Pancreas (tissue), 10 donors: ENCODE results near the gene C6orf136. TPM values are rescaled to one million over a fixed set of nuclear protein-coding genes. Genes with fewer than 3 reads are reported as not detected.
A peak's percentile ranks its signal among the peaks of the same experiment; 100 is the strongest.

Experiments used
- ATAC-seq, 4 donors: fragments of 200-7000 bp; cut with Tn5 transposase; one replicate each; pipeline versions ENCODE4 v1.8.0 to v1.9.1; 2020; ENCODE audit warnings: mild to moderate bottlenecking in 4 of 4, moderate library complexity in 4 of 4
- DNase-seq, 6 donors: peaks; one replicate each; pipeline ENCODE4 v3.0.0-alpha.2; 2020
- FAIRE-seq: peaks from 2 replicates; lab custom pipeline; 2012; peaks lifted over from hg19 to GRCh38; lab: Jason Lieb, UNC
- H3K27ac ChIP-seq, 4 donors: fragments of 200-600 bp; sonication (generic); 1 replicate in 3 of 4; 2 replicates in 1 of 4; pipeline versions ENCODE4 v1.5.0 to v1.8.0; 2020
- H3K27me3 ChIP-seq, 4 donors: fragments of 200-600 bp; one replicate each; pipeline ENCODE4 v1.8.0; 2021
- H3K36me3 ChIP-seq, 3 donors: fragments of 200-600 bp; sonication (generic) in 1 of 3; one replicate each; pipeline versions ENCODE4 v1.5.0 to v1.8.0; 2020 to 2021
- H3K4me1 ChIP-seq, 3 donors: fragments of 200-600 bp; one replicate each; pipeline ENCODE4 v1.8.0; 2021
- H3K4me3 ChIP-seq, 4 donors: fragments of 200-600 bp; sonication (generic) in 2 of 4; one replicate each; pipeline versions ENCODE4 v1.5.0 to v1.8.0; 2020 to 2021
- H3K9me3 ChIP-seq, 4 donors: fragments of 200-600 bp; one replicate each; pipeline ENCODE4 v1.8.0; 2021
- CTCF ChIP-seq, 4 donors: fragments of 200-600 bp; sonication (generic) in 3 of 4; IDR thresholded peaks; one replicate each; pipeline versions ENCODE4 v1.5.0 to v1.8.0; 2021; ENCODE audit warnings: antibody characterized with exemption in 4 of 4
- whole genome bisulfite sequencing, 2 donors: extraction: QIAGEN DNeasy Blood & Tissue Kit; methylation state at CpG; one replicate each; pipeline ENCODE4 v1.1.7; 2013; 5-methylcytosine and 5-hydroxymethylcytosine counted together
- intact Hi-C, 3 donors: fragments of 100-400 bp; cut with DNase I; formaldehyde crosslinking; loops; one replicate each; pipeline versions ENCODE4 v1.11.1 to v1.14.2; 2022
- polyA plus RNA-seq, 2 donors: library from polyadenylated mRNA; stranded (reverse); fragments of 200-250 nt; gene quantifications; one replicate each; pipeline ENCODE4 v1.2.3, GENCODE V29; 2013
- total RNA-seq, 6 donors: library from RNA; stranded (reverse); fragmentation: NEBNext Ultra II Directional in 4 of 6; extraction: Animal tissue kit (Norgen Biotek cat#: 25700) in 4 of 6; gene quantifications; one replicate each; pipeline versions ENCODE4 v1.2.1 to v1.2.4, GENCODE V29; 2021 to 2023
- donor health status: healthy with polysubstance abuse.
- donor health status: DM: no; HTN: no; CAD: no; lungs with moderate emphysema.
- donor health status: DM: no; HTN: no; CAD: no.
- donor health status: control.
- donor health status: control.
- donor health status: Bipolar disorder and iron deficiency.
- donor health status: DM: yes; HTN: yes; CAD: no.
- donor health status: DM: no; HTN: no; CAD: no.
- donor health status: DM: no; HTN: no; CAD: no.
- donor health status: DM: yes; HTN: yes; CAD: no.

Gene C6orf136
- total and polyA plus RNA-seq, 8 donors, result 7.9 to 57.1 (median 11.7) TPM

DNA sequence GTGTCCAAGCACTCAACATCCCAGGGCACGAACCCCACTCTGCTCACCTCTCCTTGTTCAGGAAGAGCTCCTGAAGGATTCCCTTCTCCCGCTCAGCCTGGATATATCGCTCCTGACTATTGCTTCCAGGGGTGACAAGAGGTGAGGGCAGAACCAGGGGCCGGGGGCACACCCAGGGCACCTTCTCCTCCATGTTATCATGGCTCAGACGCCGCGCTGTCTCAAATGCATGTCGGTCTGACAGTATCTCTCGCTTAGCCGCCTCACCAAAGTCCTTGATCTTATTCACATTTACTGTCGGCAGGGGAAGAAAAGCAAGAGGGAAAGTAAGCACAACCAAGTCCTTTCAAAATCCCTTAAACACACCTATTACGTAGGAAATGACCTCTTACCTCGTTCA is 43.0 kb upstream of the C6orf136 start:
- WGBS, 2 donors, result 86 to 87% methylated on average over 13 of the region's 13 CpGs
- H3K27ac ChIP-seq, result no peak overlapping the region
- no peaks in the 10 kb centered on the region for H3K27me3 ChIP-seq
- intact Hi-C loops, result no loop called here
- no peaks in the 10 kb centered on the region for H3K9me3 ChIP-seq
- TF ChIP-seq CTCF (IDR thresholded peaks at IDR 0.05), result no peak
- DNase-seq, result peak in 1 of 6 donors; percentile 18
- H3K4me3 ChIP-seq, result no peak overlapping the region
- no peak for FAIRE-seq
- no peak for ATAC-seq
- no peaks in the 10 kb centered on the region for H3K4me1 ChIP-seq
- peaks cover 42 to 81% (median 63%) of the 10 kb centered on the region in 3 donors for H3K36me3 ChIP-seq

- H3K36me3 ChIP-seq, result peaks cover 14 to 47% (median 16%) of the 10 kb centered on the region in 3 donors
- DNase-seq (no peak), FAIRE-seq (no peak), ATAC-seq (no peak)
- H3K9me3 ChIP-seq, result no peaks in the 10 kb centered on the region
- no peaks in the 10 kb centered on the region for H3K27me3 ChIP-seq
- 52 to 60% methylated on average over 4 of the region's 4 CpGs for WGBS, 2 donors
- intact Hi-C loops, result no loop called here
- peaks cover 18 to 38% (median 32%) of the 10 kb centered on the region in 3 donors for H3K4me1 ChIP-seq
- no peak for TF ChIP-seq CTCF (IDR thresholded peaks at IDR 0.05)
- no peak overlapping the region for H3K4me3 ChIP-seq
- no peak overlapping the region for H3K27ac ChIP-seq
Observed at GRCh38 chr6:30610065-30610464, 36.9 kb upstream of the C6orf136 start.

DNA sequence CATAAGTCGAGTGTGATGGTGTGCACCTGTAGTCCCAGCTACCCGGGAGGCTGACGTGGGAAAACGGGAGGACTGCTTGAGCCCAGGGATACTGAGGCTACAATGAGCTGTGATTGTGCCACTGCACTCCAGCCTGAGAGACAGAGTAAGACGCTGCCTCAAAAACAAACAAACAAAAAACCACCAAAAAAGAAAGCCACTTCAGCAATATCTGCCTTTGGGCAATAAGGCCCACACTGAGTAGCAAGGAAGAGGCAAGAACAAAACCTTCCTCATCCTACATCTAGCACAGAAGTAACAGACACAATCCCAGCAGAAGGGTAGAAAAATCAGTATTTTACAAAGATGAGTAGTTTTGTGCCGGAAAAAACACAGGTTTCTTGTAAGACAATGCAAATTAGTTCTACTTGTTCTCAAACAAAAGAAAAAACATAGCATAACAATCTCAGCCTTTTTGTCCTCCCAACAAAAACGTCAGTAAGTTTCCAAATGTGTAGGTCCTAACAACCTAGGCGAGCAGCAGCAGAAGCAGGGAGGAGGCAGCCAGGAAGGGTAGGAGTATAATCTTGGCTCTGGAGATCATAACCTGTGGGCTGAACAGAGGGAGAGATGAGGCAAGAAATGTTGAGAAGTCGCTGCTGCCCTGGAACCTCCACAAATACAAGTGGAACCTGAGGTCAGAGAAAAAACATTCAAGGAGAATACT is 35.6 kb upstream of the C6orf136 start:
- intact Hi-C loops, result no loop called here
- no peak overlapping the region for H3K4me3 ChIP-seq
- H3K4me1 ChIP-seq, result peaks cover 18 to 38% (median 32%) of the 10 kb centered on the region in 3 donors
- FAIRE-seq (no peak), ATAC-seq (no peak), DNase-seq (no peak)
- no peaks in the 10 kb centered on the region for H3K27me3 ChIP-seq
- H3K9me3 ChIP-seq, result no peaks in the 10 kb centered on the region
- peaks cover 6 to 38% (median 7%) of the 10 kb centered on the region in 3 donors for H3K36me3 ChIP-seq
- no peak for TF ChIP-seq CTCF (IDR thresholded peaks at IDR 0.05)
- 44 to 46% methylated on average over 9 of the region's 9 CpGs for WGBS, 2 donors
- H3K27ac ChIP-seq, result no peak overlapping the region

DNA sequence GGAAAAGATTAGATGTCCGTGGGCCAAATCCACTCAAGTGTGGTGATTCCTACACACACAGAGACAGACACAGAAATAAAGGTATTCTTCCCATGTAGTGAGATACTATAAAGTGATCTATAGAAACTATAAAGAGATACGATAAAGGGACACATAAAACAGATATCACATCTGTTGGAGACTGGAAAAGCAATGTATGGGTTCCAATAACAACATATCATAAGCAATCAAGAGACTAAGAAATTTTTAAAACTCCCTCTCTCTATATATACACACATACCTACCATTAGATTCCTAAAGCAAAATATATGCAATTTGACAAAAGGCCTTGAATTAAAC is 35.1 kb upstream of the C6orf136 start:
- no peak overlapping the region for H3K27ac ChIP-seq

More for the DNA sequence above, 35.1 kb upstream of the C6orf136 start:
- intact Hi-C loops, result no loop called here
- Histone ChIP-seq H3K36me3 (peaks cover 2 to 38% (median 9%) of the 10 kb centered on the region in 3 donors), H3K4me1 (peaks cover 18 to 38% (median 32%) of the 10 kb centered on the region in 3 donors), H3K9me3 (no peaks in the 10 kb centered on the region), H3K4me3 (no peak overlapping the region), H3K27me3 (no peaks in the 10 kb centered on the region)
- TF ChIP-seq CTCF (IDR thresholded peaks at IDR 0.05), result no peak
- 34 to 47% methylated on average over 2 of the region's 2 CpGs for WGBS, 2 donors
- DNase-seq, result no peak
- no peak for ATAC-seq
- FAIRE-seq, result no peak
